HFF-Myc (cell line): ENCODE results near the gene PSD4.

Experiments used
- DNase-seq: peaks from one replicate; pipeline ENCODE4 v3.0.0-alpha.2; 2011; ENCODE audit warnings: low read depth; ENCODE audit errors: extremely low read depth
- H3K4me3 ChIP-seq: replicated peaks from 2 replicates; pipeline ENCODE4 v1.5.1; 2011; ENCODE audit warnings: low read depth, mild to moderate bottlenecking, control low read depth, low read length
- CTCF ChIP-seq: IDR thresholded peaks from 2 replicates; pipeline ENCODE4 v1.5.1; 2012; ENCODE audit warnings: mild to moderate bottlenecking, low read depth, low read length, control low read depth; ENCODE audit errors: missing control alignments

Gene PSD4

GRCh38 chr2:113240915-113241911, 67.4 kb downstream of the PSD4 start:
- peak overlapping the region; percentile 21 for H3K4me3 ChIP-seq
- no peak for TF ChIP-seq CTCF
- DNase-seq, result peak; percentile 94

- no peak for TF ChIP-seq CTCF
- no peak for DNase-seq
- H3K4me3 ChIP-seq, result no peak overlapping the region
Measured at GRCh38 chr2:113242327-113242726, 68.6 kb downstream of the PSD4 start.

DNA sequence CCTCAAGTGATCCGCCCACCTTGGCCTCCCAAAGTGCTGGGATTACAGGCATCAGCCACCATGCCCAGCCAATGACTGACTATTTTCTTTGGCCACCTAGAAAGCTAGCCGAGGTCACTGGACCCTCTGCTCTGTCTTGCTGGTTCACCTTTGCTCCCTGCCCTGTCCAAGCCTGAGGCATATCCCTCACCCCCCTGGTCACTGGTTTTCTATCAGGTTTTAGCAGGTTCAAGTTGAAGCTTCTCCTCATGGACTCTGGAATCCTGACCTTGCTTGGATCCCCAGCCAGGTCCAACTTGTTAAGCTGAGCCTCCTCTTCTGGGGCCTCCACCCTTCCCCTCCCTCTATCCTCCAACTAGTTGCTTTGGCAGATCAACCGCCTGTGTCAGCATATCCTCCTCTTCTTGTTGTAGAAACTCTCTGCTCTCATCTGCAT, 71.5 kb downstream of the PSD4 start:
- no peak for TF ChIP-seq CTCF
- DNase-seq, result no peak
- H3K4me3 ChIP-seq, result no peak overlapping the region

DNA sequence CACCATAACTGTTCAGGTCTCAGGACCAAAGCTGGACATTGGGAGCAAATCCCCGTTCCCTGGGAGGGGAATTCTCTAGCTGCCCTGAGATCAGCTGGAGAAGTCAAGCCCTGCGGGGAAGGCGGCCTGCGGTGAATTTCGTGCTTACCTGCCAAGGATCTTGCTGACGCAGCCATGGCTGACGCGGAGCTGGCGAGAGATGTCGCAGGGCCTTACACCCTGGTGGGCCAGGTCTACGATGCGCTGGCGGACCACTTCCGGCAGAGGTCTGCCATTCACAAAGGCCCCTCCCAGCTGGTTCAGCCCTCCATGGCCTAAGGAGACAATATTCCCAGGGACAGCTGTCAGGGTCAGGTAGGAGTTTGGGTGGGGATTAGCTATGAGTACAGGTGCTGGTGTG, 72.8 kb downstream of the PSD4 start:
- DNase-seq, result no peak
- no peak for TF ChIP-seq CTCF
- H3K4me3 ChIP-seq, result no peak overlapping the region

DNA sequence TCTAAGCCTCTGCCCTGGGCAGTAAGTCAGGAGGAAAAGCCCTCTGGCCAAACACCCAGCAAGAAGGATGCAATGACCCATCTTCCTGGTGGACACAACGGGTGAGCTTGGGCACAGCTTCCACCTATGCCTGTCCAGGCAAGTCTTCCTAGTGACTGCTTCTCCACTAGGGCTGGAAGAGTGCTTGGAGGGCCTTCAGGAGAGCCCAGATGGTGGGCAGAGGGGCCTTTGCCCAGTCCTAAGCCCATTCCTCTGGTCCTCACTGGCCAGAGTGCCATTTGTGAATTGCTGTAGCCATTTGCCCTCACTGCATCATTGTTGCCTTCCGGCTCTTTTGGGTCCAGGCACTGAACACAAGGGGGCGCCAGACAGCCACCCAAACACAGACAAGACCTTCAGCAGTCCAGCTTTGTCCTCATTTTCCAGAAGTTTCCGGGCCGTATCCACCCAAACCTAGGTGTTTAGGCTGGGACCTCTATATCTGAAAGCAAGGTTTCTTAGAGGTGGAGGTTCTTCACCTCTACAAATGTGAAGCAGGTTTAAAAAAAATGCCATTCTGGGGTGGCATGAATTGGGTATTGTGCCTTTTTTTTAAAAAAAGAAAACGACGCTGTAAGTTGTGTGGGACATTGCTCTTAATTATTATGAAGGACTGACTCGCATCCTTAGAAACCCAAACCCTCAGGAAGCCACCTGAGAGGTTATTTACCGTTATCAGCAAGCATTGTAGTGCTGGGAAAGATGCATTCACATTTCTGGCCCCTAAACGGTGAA, 75.4 kb downstream of the PSD4 start:
- TF ChIP-seq CTCF, result peak; percentile 96
- H3K4me3 ChIP-seq, result no peak overlapping the region
- peak; percentile 44 for DNase-seq

GRCh38 chr2:113251118-113251517, 77.3 kb downstream of the PSD4 start:
- no peak for TF ChIP-seq CTCF
- H3K4me3 ChIP-seq, result no peak overlapping the region
- no peak for DNase-seq
